HEK293 (cell line): Measurements from ENCODE around the gene EXD2.

Experiments used
- EGR2 ChIP-seq: fragments of 450-650 bp; formaldehyde crosslinking; IDR thresholded peaks from 2 replicates; pipeline ENCODE4 v1.5.1; 2016; ENCODE audit warnings: low read depth, missing biosample characterization, missing genetic modification characterization
- GLI4 ChIP-seq: fragments of 450-650 bp; formaldehyde crosslinking; IDR thresholded peaks from 2 replicates; pipeline ENCODE4 v1.5.1; 2016; ENCODE audit warnings: missing biosample characterization, missing genetic modification characterization
- GLIS2 ChIP-seq: fragments of 450-650 bp; formaldehyde crosslinking; IDR thresholded peaks from 2 replicates; pipeline ENCODE4 v1.5.1; 2016; ENCODE audit warnings: missing biosample characterization, missing genetic modification characterization
- PRDM1 ChIP-seq: fragments of 450-650 bp; formaldehyde crosslinking; IDR thresholded peaks from 2 replicates; pipeline ENCODE4; 2016; ENCODE audit warnings: missing biosample characterization, missing genetic modification characterization
- REPIN1 ChIP-seq: fragments of 450-650 bp; formaldehyde crosslinking; IDR thresholded peaks from 2 replicates; pipeline ENCODE4 v1.5.1; 2017; ENCODE audit warnings: missing biosample characterization, missing genetic modification characterization, low read depth
- SCRT1 ChIP-seq: fragments of 450-650 bp; formaldehyde crosslinking; IDR thresholded peaks from 2 replicates; pipeline ENCODE4 v1.5.1; 2016; ENCODE audit warnings: missing biosample characterization, missing genetic modification characterization, borderline replicate concordance
- WT1 ChIP-seq: fragments of 450-650 bp; formaldehyde crosslinking; IDR thresholded peaks from 2 replicates; pipeline ENCODE4 v1.5.1; 2016; ENCODE audit warnings: missing biosample characterization, missing genetic modification characterization
- ZEB2 ChIP-seq: fragments of 450-650 bp; formaldehyde crosslinking; IDR thresholded peaks from 2 replicates; pipeline ENCODE4 v1.5.1; 2016; ENCODE audit warnings: missing biosample characterization, missing genetic modification characterization
- ZFP3 ChIP-seq: fragments of 450-650 bp; formaldehyde crosslinking; IDR thresholded peaks from 2 replicates; pipeline ENCODE4 v1.5.1; 2016; ENCODE audit warnings: low read depth, missing biosample characterization, missing genetic modification characterization
- ZNF19 ChIP-seq: fragments of 450-650 bp; formaldehyde crosslinking; IDR thresholded peaks from 2 replicates; pipeline ENCODE4; 2016; ENCODE audit warnings: missing biosample characterization, missing genetic modification characterization, low read depth
- ZNF266 ChIP-seq: fragments of 450-650 bp; formaldehyde crosslinking; IDR thresholded peaks from 2 replicates; pipeline ENCODE4 v1.5.1; 2016; ENCODE audit warnings: missing biosample characterization, missing genetic modification characterization, low read depth
- ZNF274 ChIP-seq, 2 experiments: fragments of 200-500 bp in 1 of 2; fragments of 450-650 bp in 1 of 2; sonication (Bioruptor generic) in 1 of 2; formaldehyde crosslinking in 1 of 2; IDR thresholded peaks; 2 replicates each; pipeline versions ENCODE4 v1.5.1 to v1.6.1; 2014 to 2016; ENCODE audit warnings: borderline replicate concordance in 1 of 2, inconsistent platforms in 1 of 2, low read length in 1 of 2, missing biosample characterization in 1 of 2, missing genetic modification characterization in 1 of 2
- ZNF280D ChIP-seq: fragments of 450-650 bp; formaldehyde crosslinking; IDR thresholded peaks from 2 replicates; pipeline ENCODE4 v1.5.1; 2016; ENCODE audit warnings: missing biosample characterization, missing genetic modification characterization
- ZNF398 ChIP-seq: fragments of 450-650 bp; formaldehyde crosslinking; IDR thresholded peaks from 2 replicates; pipeline ENCODE4 v1.5.1; 2017; ENCODE audit warnings: missing biosample characterization, missing genetic modification characterization
- ZNF548 ChIP-seq: fragments of 450-650 bp; formaldehyde crosslinking; IDR thresholded peaks from 2 replicates; pipeline ENCODE4 v1.5.1; 2016; ENCODE audit warnings: missing biosample characterization, missing genetic modification characterization
- ZNF621 ChIP-seq: fragments of 450-650 bp; formaldehyde crosslinking; IDR thresholded peaks from 2 replicates; pipeline ENCODE4 v1.5.1; 2017; ENCODE audit warnings: missing biosample characterization, missing genetic modification characterization
- ZNF629 ChIP-seq: fragments of 450-650 bp; formaldehyde crosslinking; IDR thresholded peaks from 2 replicates; pipeline ENCODE4 v1.5.1; 2017; ENCODE audit warnings: missing biosample characterization, missing genetic modification characterization
- ZNF654 ChIP-seq: fragments of 450-650 bp; formaldehyde crosslinking; IDR thresholded peaks from 2 replicates; pipeline ENCODE4 v1.5.1; 2016; ENCODE audit warnings: low read depth, missing biosample characterization, missing genetic modification characterization
- ZNF777 ChIP-seq: fragments of 450-650 bp; formaldehyde crosslinking; IDR thresholded peaks from 2 replicates; pipeline ENCODE4 v1.5.1; 2017; ENCODE audit warnings: missing biosample characterization, missing genetic modification characterization, borderline replicate concordance
- ZNF837 ChIP-seq: fragments of 450-650 bp; formaldehyde crosslinking; IDR thresholded peaks from 2 replicates; pipeline ENCODE4 v1.5.1; 2016; ENCODE audit warnings: missing biosample characterization, missing genetic modification characterization
- TF ChIP-seq, protein P1 (sequence below): fragments of 450-650 bp; formaldehyde crosslinking; conservative IDR thresholded peaks from 2 replicates; pipeline ENCODE4 v1.5.1; 2016; ENCODE audit warnings: low read depth, missing biosample characterization, missing genetic modification characterization
- TF ChIP-seq, protein P2 (sequence below): fragments of 450-650 bp; formaldehyde crosslinking; conservative IDR thresholded peaks from 2 replicates; pipeline ENCODE4 v1.5.1; 2016; ENCODE audit warnings: low read depth, missing biosample characterization, missing genetic modification characterization

Gene EXD2

GRCh38 chr14:69191340-69192111 is at the start of gene EXD2 (continued):
- TF ChIP-seq, protein P1, sequence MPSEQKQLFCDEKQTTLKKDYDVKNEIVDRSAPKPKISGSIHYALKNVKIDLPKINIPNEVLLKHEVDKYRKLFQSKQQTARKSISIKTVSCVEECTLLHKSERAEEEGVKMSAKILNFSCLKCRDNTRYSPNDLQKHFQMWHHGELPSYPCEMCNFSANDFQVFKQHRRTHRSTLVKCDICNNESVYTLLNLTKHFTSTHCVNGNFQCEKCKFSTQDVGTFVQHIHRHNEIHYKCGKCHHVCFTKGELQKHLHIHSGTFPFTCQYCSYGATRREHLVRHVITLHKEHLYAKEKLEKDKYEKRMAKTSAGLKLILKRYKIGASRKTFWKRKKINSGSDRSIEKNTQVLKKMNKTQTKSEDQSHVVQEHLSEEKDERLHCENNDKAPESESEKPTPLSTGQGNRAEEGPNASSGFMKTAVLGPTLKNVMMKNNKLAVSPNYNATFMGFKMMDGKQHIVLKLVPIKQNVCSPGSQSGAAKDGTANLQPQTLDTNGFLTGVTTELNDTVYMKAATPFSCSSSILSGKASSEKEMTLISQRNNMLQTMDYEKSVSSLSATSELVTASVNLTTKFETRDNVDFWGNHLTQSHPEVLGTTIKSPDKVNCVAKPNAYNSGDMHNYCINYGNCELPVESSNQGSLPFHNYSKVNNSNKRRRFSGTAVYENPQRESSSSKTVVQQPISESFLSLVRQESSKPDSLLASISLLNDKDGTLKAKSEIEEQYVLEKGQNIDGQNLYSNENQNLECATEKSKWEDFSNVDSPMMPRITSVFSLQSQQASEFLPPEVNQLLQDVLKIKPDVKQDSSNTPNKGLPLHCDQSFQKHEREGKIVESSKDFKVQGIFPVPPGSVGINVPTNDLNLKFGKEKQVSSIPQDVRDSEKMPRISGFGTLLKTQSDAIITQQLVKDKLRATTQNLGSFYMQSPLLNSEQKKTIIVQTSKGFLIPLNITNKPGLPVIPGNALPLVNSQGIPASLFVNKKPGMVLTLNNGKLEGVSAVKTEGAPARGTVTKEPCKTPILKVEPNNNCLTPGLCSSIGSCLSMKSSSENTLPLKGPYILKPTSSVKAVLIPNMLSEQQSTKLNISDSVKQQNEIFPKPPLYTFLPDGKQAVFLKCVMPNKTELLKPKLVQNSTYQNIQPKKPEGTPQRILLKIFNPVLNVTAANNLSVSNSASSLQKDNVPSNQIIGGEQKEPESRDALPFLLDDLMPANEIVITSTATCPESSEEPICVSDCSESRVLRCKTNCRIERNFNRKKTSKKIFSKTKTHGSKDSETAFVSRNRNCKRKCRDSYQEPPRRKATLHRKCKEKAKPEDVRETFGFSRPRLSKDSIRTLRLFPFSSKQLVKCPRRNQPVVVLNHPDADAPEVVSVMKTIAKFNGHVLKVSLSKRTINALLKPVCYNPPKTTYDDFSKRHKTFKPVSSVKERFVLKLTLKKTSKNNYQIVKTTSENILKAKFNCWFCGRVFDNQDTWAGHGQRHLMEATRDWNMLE = peak; percentile 83
- TF ChIP-seq ZEB2 (tag by site-specific recombination) (peak; percentile 95), SCRT1 (tag by site-specific recombination) (peak; percentile 93), ZNF398 (tag by site-specific recombination) (peak; percentile 55), ZNF19 (tag by site-specific recombination) (no peak), ZNF629 (peak; percentile 80), ZNF837 (no peak), ZFP3 (tag by site-specific recombination) (no peak), EGR2 (0 out of 2 replicates have a peak, but pooled peaks have one; percentile 43), ZNF280D (tag by site-specific recombination) (no peak), PRDM1 (tag by site-specific recombination) (no peak), WT1 (tag by site-specific recombination) (0 out of 2 replicates have a peak, but pooled peaks have one; percentile 9), ZNF548 (no peak), ZNF274 (IDR thresholded peaks at IDR 0.05; ENCODE audit: low read length) (no peak), ZNF274 (tag by site-specific recombination; IDR thresholded peaks at IDR 0.05; ENCODE audit: borderline replicate concordance) (no peak), GLI4 (peak; percentile 92), GLIS2 (tag by site-specific recombination) (peak; percentile 90), ZNF621 (tag by site-specific recombination) (no peak), REPIN1 (tag by site-specific recombination) (peak; percentile 91), ZNF654 (tag by site-specific recombination) (peak; percentile 3; the same call in 1 of the 2 replicates), ZNF266 (tag by site-specific recombination) (no peak), ZNF777 (tag by site-specific recombination) (peak; percentile 70; the same call in 1 of the 2 replicates)
- TF ChIP-seq, protein P2, sequence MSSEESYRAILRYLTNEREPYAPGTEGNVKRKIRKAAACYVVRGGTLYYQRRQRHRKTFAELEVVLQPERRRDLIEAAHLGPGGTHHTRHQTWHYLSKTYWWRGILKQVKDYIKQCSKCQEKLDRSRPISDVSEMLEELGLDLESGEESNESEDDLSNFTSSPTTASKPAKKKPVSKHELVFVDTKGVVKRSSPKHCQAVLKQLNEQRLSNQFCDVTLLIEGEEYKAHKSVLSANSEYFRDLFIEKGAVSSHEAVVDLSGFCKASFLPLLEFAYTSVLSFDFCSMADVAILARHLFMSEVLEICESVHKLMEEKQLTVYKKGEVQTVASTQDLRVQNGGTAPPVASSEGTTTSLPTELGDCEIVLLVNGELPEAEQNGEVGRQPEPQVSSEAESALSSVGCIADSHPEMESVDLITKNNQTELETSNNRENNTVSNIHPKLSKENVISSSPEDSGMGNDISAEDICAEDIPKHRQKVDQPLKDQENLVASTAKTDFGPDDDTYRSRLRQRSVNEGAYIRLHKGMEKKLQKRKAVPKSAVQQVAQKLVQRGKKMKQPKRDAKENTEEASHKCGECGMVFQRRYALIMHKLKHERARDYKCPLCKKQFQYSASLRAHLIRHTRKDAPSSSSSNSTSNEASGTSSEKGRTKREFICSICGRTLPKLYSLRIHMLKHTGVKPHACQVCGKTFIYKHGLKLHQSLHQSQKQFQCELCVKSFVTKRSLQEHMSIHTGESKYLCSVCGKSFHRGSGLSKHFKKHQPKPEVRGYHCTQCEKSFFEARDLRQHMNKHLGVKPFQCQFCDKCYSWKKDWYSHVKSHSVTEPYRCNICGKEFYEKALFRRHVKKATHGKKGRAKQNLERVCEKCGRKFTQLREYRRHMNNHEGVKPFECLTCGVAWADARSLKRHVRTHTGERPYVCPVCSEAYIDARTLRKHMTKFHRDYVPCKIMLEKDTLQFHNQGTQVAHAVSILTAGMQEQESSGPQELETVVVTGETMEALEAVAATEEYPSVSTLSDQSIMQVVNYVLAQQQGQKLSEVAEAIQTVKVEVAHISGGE (tag by site-specific recombination) = peak; percentile 99
